Hematopoietic multipotent progenitor cell treated with erythropoietin and hydrocortisone succinate and interleukin-3 and kit ligand, for 8 days (in vitro differentiated cells): ENCODE data around the gene FCER2.

ENCODE experiments used
- DNase-seq: peaks from one replicate; pipeline ENCODE4 v3.0.0-alpha.2; 2015

Gene FCER2

DNA sequence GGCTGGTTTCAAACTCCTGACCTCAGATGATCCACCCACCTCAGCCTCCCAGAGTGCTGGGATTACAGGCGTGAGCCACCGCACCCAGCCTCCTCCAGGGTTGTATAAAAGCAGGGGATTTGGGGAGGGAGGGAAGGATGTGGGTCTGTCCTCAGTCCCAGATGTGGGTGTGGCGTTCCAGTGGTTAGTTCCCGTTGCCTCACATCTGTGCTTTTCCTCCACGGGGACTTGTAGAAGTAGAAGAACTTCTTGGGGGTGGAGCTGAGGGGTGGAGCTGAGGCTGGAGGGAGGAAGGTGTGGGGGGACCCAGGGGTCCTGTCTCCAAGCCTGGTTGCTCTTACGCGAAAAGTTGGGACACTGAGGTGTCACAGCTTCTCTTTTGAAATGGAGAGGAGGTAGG lies 25.6 kb downstream of the FCER2 start:
- DNase-seq = no peak

DNA sequence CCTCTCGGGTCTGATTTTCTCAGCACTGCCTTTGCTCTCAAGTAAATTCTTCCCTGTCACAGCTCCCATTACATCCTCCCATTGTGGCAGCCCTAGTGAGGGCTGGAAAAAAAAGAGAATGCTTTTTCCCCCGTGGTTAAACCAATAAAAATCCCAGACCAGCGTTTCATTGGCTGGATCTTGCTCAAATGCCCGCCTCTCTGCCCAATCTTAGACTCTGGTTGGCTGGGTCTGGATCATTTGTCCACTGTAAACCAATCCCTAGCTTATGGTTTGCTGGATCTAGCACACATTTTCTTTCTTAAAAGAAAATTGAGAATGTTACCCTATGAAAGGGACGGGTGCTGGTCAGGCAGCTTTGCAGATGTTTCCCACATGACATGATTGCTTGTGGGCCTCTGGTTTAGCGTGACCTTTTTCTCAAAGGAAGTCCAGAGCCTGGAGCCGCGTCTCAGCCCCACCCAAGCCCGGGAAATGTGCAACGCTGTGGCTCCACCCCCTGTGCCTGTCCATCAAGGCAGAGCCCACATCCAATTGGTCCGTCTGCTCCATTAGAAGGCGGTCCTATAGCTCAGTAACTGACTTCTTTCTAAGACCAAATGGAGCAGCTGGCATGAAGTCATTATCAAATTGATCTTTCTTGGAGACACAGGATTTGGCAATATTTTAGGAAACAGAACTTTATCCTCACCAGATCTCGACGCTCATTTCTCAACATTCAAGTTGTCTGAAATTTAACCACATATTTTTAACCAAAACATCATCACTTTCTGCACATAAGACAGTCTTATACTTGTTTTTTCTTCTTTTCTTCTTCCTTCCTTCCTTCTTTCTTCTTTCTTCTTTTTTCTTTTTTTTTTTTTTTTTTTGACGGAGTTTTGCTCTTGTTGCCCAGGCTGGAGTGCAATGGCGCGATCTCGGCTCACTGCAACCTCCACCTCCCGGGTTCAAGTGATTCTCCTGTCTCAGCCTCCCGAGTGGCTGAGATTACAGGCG lies 27.6 kb downstream of the FCER2 start:
- DNase-seq = peak; percentile 83

DNA sequence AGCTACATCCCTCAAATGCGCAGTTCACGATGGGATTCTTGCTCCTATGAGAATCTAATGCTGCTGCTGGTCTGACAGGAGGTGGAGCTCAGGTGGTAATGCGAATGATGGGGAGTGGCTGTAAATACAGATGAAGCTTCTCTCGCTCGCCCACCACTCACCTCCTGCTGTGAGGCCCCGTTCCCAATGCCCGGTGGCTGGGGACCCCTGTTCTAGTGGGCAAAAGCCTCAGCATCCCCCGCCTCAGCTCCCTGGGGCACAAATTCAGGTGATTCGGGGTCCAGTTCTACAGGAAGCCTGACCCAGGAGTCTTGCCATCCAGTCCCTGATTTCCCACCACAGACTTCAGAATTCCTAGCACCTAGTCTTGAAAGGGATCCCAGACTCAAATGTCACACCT lies 29.4 kb downstream of the FCER2 start:
- DNase-seq = no peak

DNA sequence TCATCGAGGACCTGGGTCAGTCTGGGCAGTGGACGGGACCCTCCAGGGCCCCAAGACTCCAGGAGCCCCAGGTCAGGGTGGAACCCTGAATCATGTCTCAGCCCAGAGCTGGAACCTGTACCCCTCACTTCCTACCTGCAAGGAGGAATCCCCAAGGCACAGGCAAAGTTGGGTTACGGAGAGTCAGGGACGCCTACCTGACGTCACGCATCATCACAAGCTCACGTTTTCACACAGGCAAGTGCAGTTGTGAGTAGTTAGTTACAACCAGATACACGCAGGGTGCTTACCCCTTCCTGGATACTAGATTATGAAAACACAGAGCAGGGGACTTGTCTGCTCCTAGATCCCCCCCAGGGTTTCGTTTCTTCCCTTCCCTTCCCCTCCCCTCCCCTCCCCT lies 31.1 kb downstream of the FCER2 start:
- DNase-seq = no peak

DNA sequence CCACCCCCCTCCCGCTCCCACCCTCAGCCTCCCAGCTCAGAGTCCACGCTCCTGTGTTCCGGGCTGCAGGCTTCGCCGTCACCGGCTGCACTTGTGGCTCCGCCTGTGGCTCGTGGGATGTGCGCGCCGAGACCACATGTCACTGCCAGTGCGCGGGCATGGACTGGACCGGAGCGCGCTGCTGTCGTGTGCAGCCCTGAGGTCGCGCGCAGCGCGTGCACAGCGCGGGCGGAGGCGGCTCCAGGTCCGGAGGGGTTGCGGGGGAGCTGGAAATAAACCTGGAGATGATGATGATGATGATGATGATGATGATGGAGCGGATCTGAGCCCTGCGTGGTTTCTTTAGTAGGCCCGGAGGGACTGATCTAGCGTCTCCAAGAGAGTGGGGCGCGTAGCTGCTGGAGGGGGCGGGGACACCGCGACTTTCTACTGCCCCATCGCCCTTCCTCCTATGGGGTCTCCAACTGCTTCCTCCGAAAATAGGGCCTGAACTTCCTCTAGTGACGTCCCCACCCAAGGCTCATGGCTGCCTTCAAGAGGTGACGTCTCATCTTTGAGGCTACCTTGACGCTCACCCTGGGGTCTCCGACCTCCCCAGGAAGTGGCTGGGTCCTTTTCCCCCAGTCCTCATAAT lies 31.7 kb downstream of the FCER2 start:
- DNase-seq = no peak

DNA sequence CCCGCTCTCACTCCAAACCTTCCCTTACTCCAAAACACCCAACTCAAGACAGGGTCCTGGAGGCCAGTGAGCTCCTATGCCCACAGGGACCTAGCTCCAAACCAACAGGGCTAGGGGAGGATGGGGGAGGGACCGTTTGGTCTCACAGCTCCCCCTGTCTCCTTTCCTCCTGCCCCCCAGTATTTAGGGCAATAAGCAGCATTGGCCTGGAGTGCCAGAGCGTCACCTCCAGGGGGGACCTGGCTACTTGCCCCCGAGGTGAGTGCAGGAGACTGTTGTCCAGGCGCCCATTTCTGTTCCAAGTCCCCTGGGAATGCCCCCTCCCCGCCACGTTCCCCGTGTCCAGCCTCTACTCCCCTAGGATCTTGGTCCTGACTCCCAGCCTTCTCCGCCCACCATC lies 32.3 kb downstream of the FCER2 start:
- no peak for DNase-seq

DNA sequence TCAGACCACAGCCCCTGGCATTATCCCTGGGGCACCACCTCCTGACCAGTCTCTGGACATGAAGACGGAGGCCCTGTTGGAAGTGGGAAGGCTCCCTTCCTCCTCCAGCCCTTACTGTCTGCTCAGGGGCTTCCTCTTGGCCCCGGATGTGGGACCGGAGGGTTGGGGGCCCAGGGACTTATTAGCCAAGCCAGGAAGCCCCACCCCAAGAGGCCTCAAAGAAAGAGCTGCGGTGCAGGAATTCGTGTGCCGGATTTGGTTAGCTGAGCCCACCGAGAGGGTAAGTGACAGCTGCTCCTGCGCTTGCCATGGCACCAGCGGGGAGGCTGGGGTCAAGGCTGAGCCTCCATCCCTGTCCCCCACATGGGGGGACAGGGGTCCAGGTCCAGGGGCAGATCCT lies 33.1 kb downstream of the FCER2 start, which contains the start of gene RETN:
Gene RETN, plus strand, starts transcription at position 208 of the 400 bp plus-strand sequence. CDS start 278 bp downstream, outside the sequence.
- DNase-seq = no peak

DNA sequence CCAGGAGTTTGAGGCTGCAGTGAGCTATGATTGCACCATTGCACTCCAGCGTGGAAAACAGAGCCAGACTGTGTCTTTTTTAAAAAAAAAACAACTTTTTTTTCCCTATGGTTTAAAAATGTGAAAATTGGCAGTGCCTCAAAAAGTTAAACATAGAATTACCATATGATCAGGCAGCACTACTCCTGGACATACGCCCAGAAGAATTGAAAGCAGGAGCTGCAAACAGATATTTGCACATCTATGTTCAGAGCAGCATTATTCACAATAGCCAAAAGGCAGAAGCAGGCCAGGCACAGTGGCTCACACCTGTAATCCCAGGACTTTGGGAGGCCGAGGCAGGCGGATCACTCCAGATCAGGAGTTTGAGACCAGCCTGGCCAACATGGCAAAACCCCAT lies 36.9 kb downstream of the FCER2 start:
- no peak for DNase-seq

DNA sequence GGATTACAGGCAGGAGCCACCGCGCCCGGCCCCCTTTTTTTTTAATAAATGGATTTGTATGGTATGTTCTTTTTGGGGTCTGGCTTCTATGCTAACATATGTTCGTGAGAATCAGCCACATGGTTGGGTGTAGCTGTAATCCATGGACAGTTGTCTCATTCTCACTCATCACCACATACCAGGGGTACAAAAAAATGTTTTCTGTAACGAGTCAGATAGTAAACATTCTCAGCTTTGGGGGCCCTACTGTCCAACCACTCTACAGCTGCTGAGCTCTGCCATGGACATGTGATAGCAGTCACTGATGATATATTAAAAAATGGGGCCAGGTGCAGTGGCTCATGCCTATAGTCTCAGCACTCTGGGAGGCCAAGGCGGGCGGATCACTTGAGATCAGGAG lies 38.2 kb downstream of the FCER2 start:
- no peak for DNase-seq

DNA sequence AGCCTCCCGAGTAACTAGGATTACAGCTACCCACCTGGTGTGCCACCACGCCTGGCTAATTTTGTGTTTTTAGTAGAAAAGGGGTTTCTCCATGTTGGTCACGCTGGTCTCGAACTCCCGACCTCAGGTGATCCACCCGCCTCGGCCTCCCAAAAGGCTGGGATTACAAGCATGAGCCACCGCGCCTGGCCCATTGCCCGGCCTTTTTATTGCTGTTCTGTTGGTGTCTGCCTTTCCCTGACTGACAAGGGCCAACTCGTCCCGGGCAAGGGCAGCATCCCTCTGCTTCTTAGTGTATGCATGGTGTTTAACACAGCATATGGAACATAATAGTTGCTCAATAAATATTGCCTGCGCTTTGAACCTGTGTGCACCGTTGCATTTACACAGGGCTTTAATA lies 39.3 kb downstream of the FCER2 start:
- DNase-seq = no peak

DNA sequence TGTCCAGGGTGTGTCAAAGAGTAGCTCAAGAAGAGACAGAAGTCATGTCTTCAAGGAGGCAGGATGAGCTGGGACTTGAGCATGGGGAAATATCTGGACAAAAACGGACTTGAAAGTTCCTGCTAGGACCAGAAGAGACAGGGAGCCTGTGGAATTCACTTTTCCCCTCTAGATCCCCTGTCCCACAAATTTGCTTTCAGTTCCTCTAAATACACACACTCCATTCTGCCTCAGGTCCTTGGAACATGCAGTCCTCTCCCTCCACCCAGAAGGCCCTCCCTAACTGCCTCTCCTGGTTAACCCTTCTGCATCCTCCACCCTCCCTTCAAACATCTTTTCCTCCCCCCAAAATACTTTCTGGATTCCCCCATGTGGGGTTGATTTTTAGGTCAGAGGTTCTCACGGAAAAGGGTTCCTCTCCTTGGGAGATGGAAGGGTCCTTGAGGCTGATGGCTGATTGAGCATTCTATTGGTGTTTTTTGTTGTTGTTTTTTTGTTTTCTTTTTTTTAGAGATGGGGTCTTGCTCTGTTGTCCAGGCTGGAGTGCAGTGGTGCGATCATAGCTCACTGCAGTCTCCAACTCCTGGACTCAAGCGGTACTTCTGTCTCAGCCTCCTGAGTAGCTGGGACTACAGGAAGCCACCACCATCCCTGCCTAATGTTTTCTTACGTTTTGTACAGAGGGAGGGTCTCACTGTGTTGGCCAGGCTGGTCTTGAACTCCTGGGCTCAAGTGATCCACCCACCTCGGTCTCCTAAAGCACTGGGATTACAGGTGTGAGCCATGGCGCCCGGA lies 40.0 kb downstream of the FCER2 start:
- no peak for DNase-seq

DNA sequence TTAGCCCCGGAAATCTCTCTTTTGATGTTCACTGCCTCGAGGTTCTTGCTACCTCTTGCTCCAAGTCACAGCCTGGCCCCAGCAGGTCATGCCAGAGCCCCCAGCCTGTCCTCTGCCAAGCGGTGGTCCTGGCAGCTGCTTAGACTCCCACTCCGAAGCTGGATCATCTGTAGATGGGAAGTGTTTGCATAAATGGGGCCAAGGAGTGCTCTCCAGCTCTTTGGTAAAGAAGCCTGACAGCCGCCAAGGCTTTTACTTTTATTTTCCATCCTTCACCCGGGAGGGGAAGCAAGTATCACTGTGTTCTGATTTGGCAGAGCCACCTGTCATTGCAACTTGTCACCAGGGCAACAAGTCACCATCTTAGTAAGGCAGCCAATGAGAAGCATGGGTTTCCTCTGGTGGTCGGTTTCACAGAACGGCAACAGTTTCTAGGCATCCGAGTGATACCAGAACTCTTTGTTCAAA lies 43.7 kb downstream of the FCER2 start:
- DNase-seq = no peak

DNA sequence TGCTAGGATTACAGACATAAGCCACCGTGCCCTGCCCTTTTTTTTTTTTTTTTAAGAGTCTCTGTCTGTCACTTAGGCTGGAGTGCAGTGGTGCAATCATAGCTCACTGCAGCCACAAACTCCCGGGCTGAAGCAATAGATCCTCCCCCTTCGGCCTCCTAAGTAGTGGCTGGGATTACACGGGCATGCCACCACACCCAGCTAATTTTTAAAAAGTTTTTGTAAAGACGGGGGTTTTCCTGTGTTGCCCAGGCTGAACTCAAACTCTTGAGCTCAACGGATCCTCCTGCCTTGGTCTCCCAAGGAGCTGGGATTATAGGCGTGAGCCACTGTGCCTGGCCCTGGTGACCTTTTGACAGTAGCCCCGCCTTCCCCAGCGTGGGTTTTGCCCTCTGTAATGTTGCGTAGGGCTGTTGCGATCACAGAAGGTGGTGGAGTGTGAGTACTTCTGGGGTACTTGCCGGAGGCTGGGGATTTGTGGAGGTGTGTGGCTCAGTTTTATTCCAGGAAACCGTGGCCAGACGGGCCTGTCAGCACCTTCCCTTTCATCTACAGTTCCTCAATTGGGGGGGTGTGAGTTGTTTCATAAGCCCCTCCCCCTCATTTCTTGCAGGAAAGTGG lies 44.7 kb downstream of the FCER2 start:
- DNase-seq = no peak

DNA sequence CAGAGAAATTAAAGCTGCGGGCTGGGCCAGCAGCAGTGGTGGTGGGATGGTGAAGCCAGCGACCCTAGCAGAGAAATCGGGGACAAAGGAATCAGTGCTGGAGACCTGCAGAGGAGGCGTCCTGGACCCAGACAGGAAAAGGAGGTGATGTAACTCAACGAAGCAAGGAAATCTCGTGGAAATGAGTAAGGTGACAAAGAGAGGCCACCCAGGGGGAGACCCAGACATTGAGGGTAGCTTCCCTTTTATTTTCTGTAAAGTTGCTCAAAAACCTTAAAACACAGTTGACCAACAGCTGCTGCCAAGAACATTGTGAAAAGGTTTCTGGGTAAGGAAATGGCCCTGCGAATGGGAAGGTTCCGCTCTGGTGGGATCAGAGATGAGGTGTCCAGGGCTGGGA lies 46.4 kb downstream of the FCER2 start:
- DNase-seq = no peak

DNA sequence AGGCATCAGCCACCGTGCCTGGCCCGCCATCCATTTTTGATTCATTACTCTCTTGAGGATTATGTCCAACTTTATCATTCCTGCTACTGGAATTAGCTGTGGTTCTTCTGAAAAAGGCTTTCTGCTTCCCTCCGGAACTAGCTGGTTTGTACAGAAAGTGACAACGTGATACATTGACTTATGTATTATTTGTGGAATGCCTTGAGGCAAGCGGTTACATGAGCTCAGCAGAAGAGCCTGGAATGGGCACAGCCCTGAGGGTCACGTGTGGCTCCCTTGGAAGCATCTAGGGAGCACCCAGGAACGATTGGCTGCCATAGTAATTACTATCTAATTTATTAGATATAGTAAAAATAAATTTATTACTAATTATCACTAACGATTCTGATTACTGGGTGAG lies 47.5 kb downstream of the FCER2 start:
- DNase-seq = no peak

DNA sequence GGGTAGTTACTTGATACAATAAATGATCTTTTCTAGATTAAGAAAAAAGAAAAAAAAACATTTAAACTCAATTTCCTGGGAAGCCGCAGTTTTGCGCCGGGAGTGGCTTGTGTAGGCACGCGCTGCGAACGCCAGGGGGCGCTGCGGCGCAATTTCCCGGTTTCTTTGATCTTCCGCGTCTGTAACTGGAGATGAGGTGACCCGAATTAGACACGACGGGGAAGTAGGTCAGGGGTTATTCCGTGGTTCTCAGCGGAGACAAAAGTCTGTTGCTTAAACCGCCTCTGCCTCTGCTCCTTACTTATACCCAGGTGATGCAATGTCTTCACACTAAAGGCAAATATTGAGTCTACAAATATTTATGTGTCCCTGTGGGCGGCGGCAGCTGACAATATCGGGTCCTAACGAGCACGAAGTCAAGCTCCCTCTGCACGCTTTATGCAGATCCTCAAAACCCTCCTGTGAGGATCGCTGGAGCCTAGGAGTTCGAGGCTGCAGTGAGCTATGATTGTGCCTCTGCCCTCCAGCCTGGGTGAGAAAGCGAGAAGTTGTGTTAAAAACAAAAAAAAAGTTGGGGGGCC lies 49.8 kb downstream of the FCER2 start:
- peak; percentile 85 for DNase-seq

DNA sequence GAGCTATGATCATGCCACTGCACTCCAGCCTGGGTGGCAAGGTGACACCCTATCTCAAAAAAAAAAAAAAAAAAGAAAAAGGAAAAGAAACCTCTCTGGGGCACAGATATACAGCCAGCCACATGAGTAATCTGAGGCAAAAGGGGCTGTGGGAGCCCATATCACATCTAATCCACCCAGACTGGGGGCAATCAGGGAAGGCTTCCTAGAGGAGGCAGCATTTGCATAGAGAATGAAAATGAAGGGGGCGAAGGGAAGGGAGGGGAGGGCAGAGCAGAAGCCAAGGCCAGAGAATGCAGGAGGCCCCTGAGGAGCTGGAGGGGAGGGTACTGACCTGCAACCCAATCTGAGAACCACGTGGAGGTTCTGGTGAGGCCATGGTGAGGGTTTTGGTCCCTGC lies 51.8 kb downstream of the FCER2 start:
- no peak for DNase-seq

DNA sequence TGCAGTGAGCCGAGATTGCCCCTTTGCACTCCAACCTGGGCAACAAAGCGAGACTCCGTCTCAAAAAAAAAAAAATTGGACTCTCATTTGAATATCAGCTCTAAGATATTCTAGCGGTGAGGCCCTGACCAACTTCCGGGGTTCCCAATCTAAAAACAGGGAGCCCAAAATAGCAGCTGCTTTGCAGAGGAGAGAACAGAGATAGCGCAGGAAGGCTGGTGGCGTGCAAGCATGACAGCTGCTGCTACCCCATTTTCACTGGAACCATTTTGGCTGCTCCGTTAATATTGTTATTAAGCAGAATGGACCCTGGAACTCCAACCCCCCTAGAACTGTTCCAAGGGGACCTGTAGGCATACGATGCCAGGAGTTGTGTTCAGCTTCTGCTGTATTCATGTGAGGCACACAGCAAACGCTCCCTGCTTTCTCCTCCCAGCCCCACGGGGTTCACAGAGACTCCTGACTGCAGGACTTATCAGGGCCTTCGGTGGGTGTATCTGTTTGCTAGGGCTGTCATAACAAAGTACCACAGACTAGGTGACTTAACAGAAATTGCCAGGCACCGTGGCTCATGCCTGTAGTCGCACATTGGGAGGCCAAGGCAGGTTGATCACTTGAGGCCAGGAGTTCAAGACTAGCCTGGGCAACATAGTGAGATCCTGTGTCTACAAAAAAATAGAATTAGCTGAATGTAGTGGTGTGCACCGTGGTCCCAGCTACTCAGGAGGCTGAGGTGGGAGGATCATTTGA lies 53.5 kb downstream of the FCER2 start:
- DNase-seq = peak; percentile 60

DNA sequence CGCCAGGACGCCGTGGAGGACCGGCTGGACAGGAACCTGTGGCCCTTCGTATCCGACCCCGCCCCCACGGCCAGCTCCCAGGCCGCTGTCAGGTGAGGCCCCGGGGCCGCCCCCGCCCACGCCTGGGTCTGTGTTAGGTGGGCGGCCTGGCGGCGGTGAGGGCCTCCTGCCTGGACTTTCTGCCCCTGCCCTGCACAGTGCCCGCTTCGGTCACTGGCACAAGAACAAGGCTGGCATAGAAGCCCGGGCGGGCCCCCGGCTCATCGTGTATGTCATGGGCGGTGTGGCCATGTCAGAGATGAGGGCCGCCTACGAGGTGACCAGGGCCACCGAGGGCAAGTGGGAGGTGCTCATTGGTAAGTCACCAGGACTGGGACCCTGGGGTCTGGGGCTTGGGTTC lies 54.8 kb downstream of the FCER2 start:
- no peak for DNase-seq

DNA sequence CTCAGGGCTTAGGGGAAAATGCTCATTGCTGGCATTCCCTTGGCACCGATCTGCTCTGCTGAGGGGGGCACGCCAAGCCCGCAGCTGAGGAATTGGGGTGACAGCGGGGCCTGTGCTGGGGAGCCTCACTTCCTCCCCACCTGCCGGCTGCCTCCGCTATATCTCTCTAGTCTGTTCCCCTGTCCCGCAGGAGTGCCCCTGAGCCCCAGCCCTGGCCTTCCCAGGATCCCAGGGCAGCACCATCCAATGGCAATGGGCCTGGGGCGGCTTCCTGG lies 55.6 kb downstream of the FCER2 start:
- DNase-seq = no peak

DNA sequence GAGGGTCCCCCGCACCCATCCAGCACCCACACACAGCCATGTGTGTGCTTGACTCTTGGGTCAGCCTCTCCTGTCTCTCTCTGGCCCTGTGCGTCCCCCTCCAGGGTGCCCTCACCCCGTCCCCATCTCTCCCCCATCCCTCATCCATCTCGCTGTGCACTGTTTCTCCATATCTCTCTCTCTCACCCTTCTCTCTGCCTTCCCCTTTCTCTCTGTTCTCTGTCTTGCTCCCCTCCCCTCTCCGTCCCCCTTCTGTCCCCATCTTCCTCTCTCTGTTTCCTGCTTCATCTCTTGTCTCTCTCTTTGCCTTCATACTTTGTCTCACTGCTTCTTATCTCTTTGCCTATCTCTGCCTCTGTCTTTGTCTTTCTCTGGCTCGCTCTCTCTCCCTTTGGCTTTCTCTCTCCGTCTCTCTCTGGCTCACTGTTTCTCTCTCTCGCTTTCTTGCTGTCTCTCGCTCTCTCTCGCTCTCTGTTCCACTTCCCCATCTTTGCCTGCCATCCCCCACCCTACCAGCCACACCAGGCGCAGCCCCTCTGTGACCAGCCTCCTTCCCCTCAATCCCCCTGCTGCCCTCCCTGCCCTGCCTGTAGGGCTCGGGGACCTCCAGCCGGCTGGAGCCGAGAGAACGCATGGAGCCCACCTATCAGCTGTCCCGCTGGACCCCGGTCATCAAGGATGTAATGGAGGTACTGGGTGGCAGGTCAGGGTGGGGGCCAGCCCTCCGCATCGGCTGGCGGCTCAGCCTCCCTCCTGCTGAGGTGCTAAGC lies 56.1 kb downstream of the FCER2 start:
- DNase-seq = no peak
